ENCODE measurements around the gene TAGLN2.
"Not testable (repeated sequence)": the region's sequence is repeated elsewhere in the genome, so short reads cannot be mapped to it uniquely, and the experiment has no call there.

The TAGLN2 gene

DNA sequence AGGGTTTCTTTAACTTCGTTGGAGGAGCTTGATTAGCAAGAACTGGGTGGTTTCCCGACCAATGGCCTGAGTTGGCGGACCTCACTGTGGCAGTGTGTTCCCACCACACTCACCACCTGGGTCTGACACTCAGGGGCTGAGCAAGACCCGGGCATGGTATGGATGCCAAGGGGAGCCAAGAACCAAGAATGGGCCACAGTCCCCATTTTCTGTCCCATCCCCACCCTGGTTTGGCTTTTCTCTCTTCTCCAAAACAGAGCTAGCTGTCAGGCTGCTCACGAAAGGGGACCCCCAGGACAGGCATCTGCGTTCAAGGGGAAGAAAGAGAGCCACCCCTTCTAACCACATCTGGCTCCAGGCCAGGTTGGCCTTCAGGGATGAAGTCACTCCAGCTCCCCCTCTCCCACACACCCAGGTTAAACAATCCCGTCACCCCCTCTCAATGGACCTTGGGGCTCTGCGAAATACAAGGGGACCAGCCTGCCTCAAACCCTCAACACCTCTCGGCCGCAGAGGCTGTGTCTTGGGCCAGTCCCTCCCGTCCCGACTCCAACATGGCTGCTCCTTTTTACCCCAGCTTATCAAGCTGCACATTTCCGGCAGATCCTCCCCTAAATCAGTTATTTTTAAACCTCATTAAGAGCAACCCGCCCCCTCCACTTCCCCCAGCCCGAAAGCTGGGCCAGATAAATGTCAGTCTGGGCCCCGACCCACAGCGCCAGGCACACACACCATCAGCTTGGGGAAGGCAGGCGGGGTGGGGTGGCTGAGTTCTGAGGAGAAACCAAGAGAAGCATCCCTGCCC lies 3.4 kb downstream of the TAGLN2 start:
- DNase-seq (ENCODE audit: low read depth, low spot score) = no peak

- no peak for DNase-seq (ENCODE audit: low read depth, low spot score)
Measured at GRCh38 chr1:159921251-159921650, 4.1 kb downstream of the TAGLN2 start.

DNA sequence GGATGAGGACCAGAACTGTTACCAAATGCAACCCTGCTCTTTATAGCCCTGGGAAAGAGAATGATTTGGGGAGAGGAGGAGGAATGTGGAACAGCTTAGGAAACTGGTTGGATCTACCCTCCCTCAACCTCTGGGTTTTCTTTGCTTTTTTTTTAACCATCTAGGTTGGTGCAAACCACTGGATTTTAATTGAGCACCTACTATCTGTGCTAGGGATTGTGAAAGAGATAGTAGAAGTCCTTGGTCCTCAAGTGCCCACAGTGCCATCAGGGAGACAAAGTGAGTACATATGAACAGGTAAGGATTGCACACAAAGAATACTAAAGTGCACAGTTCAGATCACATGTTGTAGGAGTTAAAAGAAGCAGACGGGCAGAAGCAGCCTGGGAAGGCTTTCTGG lies 4.7 kb downstream of the TAGLN2 start:
- DNase-seq (ENCODE audit: low read depth, low spot score) = no peak

DNA sequence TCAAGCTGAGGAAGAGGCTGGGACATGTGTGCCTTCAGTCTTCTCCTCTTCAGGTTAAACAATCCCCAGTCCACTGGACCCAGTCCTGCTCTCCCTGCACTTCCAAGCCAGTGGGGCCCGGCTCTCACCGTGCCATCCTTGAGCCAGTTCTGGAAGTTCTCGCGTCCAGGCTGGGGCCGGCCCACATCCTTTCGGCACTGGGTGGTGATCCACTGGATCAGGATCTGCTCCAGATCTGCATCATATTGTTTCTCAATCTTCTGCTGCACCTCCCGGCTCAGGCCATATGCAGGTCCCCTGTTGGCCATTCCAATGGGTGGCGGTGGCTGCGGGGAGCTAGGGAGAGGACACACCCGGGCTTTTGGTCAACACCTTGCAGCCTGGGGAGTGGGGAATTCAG lies 5.1 kb downstream of the TAGLN2 start:
- no peak for DNase-seq (ENCODE audit: low read depth, low spot score)

DNA sequence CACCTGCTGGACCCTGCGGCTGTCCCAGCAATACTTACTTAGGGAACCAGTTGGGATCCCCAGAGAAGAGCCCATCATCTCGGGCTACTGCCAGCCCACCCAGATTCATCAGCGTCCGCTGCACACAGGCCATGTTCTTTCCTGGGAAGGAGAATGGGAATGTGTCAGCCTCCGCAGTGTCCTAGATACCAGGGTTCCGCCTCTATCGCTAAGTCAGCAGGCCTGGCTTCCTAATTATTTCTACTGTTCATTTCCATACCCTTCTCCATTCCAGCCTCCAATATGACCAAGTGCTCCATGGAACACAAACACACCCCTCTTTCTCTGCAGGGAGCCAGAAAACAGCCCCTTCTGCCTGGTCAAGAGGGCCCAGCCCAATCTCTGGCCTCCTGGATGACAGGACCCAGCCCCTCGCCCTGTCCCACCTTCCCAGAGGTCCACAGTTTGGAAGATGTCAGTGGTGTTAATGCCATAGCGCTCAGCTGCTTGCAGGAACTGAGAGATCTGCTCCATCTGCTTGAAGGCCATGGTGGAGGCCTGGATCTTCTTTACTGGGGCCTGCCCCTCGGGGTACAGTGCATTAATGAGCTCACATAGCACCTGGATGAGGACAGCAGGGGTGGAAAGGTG lies 6.0 kb downstream of the TAGLN2 start:
- DNase-seq (ENCODE audit: low read depth, low spot score) = no peak

DNA sequence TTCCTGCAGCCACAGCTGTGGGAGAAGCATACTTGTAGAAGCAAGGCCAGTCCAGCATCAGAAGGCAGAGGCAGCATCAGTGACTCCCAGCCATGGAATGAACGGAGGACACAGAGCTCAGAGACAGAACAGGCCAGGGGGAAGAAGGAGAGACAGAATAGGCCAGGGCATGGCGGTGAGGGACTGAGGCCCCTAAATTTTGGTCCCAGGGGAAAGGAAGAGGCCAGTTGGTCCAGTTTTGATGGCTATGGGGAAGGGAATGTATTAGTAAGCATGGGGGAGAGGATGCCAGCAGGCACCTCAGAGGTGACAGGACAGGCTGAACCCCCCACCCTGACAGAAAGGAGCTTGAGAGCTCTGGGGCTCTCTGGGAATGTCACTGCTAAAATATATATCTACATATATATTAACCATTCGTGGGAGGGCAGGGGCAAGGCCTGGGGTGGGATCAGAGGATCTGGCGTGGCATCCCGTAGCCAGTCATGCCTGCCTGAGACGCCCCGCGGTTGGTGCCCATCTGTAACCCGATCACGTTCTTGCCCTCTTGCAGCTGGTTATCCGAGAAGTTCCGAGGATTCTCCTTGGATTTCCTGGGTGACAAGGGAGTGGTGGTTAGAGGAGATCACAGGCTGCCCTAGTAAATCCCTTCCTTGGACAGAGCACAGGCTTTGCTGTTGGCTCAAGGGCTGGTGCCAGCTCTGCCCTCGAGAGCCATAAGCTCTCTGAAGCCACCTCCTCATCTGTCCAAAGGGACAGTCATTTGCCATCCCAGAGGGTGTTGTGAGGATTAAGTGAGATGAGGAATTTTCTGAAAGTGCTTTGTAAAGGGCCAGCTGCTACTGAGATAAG lies 6.7 kb downstream of the TAGLN2 start:
- no peak for DNase-seq (ENCODE audit: low read depth, low spot score)

GRCh38 chr1:159917533-159918351 lies 7.6 kb downstream of the TAGLN2 start:
- no peak for DNase-seq (ENCODE audit: low read depth, low spot score)

GRCh38 chr1:159916242-159917051 lies 8.9 kb downstream of the TAGLN2 start:
- no peak for DNase-seq (ENCODE audit: low read depth, low spot score)

DNA sequence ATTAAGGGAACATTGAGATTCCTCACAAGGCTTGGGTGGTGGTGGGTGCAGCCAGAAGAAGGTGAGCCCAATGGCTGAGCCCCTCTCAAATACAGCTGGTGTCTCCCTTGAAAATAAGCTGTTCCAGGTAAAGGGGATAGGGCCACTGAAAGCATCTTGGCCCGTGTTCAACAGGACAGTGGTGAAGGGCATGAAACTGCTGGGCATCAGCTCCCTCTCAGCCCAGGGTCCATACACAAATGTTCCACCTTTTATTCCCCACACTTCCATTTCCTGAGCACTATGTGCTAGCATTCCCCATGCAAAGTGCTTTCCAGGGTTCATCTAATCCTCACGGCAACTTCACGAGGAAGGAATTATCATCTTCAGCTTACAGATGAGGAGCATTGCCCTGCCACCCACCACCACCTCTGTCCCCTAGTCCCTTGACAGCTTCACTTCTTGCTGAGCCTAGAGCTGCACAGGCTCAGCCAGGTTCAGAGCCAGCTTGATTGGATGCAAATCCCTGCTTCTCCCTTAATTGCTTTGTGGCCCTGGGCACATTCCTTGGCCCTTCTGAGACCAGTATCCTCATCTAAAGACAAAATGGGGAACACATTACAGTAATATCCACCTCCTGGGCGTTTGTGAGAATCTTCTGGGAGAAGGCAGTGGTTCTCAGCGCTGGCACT lies 9.6 kb downstream of the TAGLN2 start:
- no peak for DNase-seq (ENCODE audit: low read depth, low spot score)

DNA sequence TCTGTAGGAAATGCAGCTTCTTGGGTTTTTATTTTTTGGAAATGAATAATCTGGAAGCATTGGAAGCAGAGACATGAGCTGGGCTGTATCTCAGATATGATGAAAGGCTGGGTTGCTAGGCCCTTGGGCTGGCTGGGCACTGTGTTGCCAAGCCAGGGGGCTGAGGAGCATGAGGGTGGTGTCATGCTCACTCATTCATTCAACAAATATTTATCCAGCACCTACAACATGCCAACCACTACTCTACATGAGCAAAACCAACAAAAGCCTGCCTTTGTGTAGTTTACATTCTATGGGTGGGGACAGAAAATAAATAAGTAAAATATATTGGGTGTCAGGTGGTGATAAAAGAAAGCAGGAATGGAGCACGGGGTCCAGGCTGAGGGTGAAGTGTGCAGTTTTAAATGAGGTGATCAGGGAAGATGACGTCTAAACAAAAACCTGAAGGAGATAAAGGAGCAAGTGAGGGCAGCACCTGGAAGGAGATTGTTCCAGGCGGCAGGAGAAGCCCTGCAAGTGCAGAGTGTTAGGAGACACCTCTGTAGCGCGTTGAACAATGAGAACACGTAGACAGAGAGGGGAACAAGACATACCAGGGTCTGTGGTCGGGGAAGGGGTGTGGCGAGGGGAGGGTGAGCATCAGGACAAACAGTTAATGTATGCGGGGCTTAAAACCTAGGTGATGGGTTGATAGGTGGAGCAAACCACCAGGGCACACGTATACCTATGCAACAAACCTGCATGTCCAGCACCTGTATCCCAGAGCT lies 10.9 kb downstream of the TAGLN2 start:
- no peak for DNase-seq (ENCODE audit: low read depth, low spot score)

- no peak for DNase-seq (ENCODE audit: low read depth, low spot score)
Measured at GRCh38 chr1:159913451-159914192, 11.7 kb downstream of the TAGLN2 start.

DNA sequence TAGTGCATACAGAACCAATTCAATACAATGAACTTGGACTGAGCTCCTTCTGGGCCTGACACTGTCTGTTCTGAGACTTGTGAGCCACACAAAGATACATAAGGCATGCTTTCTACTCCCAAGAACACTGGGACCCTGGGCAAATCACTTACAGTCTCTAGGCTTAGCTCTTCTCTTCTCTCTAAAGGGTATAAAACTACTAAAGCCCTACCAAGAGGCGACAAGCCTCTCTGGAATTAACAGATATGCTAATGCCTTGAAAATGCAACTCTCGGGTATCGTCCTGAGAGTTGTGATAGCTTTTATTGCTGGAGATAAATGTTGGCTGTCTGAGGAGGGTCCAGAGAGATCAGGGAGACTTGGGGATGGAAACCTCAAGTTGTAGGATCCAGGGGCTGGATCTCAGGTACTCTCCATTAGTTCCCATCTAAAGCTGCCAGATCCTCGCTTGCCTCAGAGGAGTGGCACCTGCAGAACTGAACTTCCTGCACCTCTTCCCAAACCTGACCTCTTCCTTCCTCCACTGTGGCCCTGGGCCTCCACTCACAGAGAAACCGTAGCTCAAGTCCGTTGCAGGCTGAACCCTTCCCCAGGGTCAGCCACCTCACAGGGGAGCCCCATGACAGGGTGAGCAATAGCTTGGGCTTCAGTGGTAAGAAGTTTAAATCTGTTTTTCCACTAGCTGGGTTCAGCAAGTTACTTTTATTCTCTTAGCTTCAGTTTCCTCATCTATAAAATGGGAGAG lies 13.8 kb downstream of the TAGLN2 start:
- DNase-seq (ENCODE audit: low read depth, low spot score) = no peak

DNA sequence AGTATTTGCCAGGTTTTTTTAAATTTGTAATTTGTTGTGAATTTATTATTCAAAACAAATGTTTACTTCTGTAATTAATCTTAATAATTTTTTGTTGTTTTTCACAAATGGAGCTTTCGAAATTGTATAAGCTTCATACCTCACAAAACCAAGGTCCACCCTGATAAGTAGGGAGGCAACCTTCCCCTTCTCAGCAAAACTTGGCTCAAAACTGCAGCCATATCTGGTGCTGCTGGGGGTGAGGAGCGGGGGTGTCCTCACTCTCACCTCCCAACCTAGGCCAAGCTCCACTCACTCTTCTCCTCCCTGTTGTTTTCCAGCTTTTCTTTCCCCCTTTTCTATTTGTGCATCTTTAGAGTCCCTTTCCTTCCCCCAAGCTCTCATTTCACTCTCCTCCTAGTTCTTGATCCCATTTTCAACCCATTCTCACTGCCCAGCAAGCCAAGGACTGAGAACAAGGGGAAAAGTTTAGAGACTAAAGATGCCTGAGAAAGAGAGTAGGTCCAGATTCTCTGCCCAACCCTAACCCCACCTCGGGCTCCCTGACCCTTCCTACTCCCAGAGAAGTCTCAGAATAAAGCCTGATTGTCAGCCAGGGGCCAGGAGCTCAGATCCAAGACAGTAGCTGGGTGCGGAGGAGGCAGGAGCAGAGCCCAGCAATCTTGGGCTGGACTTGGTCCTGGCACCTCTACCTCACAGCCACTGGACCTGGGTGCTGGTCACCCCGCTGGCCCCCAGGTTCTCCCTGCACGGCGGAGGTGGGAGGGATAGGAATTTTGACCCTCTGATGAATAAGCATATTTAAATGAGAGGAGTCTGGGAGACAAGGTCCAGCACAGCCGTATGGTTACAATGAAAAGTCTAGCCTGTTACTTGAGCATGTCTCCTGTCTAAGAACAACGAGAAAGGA lies 17.0 kb downstream of the TAGLN2 start:
- no peak for DNase-seq (ENCODE audit: low read depth, low spot score)

- no peak for DNase-seq (ENCODE audit: low read depth, low spot score)
Measured at GRCh38 chr1:159906960-159907359, 18.3 kb downstream of the TAGLN2 start.

- not testable (repeated sequence) for DNase-seq (ENCODE audit: low read depth, low spot score)
Measured at GRCh38 chr1:159904036-159904435, 21.3 kb downstream of the TAGLN2 start.

DNA sequence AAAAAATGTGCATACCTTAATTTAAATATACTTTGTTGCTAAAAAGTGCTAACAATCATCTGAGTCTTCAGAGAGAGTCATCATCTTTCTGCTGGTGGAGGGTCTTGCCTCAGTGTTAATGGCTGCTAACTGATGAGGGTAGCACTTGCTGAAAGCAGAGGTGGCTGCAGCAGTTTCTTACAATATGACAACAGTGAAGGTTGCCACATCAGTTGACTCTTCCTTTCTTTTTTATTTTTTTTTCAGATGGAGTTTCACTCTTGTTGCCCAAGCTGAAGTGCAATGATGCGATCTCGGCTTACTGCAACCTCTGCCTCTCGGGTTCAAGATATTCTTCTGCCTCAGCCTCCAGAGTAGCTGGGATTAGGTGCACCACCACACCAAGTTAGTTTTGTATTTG lies 22.8 kb downstream of the TAGLN2 start:
- no peak for DNase-seq (ENCODE audit: low read depth, low spot score)

Measured in smooth muscle cell of the brain vasculature (primary cell).